Head of caudate nucleus (tissue), 42 donors: ENCODE results near the gene OTUB1.
"Not testable (repeated sequence)": the region's sequence is repeated elsewhere in the genome, so short reads cannot be mapped to it uniquely, and the experiment has no call there.

Experiments
- DNase-seq, 42 donors: peaks; one replicate each; pipeline versions ENCODE4 v3.0.0 to v3.0.0-alpha.2; 2020 to 2021; ENCODE audit warnings: mixed read lengths in 7 of 42
- intact Hi-C: fragments of 100-400 bp; cut with DNase I; formaldehyde crosslinking; loops from one replicate; pipeline ENCODE4 v1.15.0; 2022

The OTUB1 gene

GRCh38 chr11:64035081-64035524, 48.9 kb downstream of the OTUB1 start:
- DNase-seq = no peak

GRCh38 chr11:64035576-64035975, 49.3 kb downstream of the OTUB1 start, which contains the start of gene FLRT1:
TSS of gene FLRT1 (plus strand) at chr11:64035931. CDS start at chr11:64116268, 80,337 bp downstream.
- DNase-seq = peak in 28 of 42 donors; percentile 44 to 78 (median 61)
- intact Hi-C loops = no loop called here

More at GRCh38 chr11:64035081-64035524, 48.9 kb downstream of the OTUB1 start:
- intact Hi-C loops = no loop called here

GRCh38 chr11:64036087-64037026, 50.1 kb downstream of the OTUB1 start:
- intact Hi-C loops = no loop called here
- peak in 40 of 42 donors; percentile 19 to 86 (median 65) for DNase-seq

- intact Hi-C loops = no loop called here
- DNase-seq = peak in 37 of 42 donors; percentile 43 to 89 (median 71)
Measured at GRCh38 chr11:64037027-64037634, 50.9 kb downstream of the OTUB1 start.

- intact Hi-C loops = no loop called here
- DNase-seq = no peak
Measured at GRCh38 chr11:64038500-64038899, 52.3 kb downstream of the OTUB1 start.

GRCh38 chr11:64039012-64039665, 52.9 kb downstream of the OTUB1 start:
- no peak for DNase-seq
- intact Hi-C loops = no loop called here

- peak; percentile 52 to 92 (median 77) for DNase-seq
- intact Hi-C loops = loop anchor here (2.0 kb wide), 1 partner anchor 108 kb away; no protein-coding TSS in a partner anchor
Measured at GRCh38 chr11:64040684-64041322, 54.6 kb downstream of the OTUB1 start.

- no peak for DNase-seq
- intact Hi-C loops = loop anchor here (2.0 kb wide), 1 partner anchor 107 kb away; no protein-coding TSS in a partner anchor
Measured at GRCh38 chr11:64041846-64042245, 55.6 kb downstream of the OTUB1 start.

- intact Hi-C loops = no loop called here
- no peak for DNase-seq
Measured at GRCh38 chr11:64042301-64042700, 56.1 kb downstream of the OTUB1 start.

GRCh38 chr11:64043545-64043944, 57.3 kb downstream of the OTUB1 start:
- no peak for DNase-seq
- intact Hi-C loops = no loop called here

GRCh38 chr11:64044730-64045393, 58.6 kb downstream of the OTUB1 start:
- peak; percentile 33 to 90 (median 82) for DNase-seq
- intact Hi-C loops = no loop called here

GRCh38 chr11:64045700-64046099, 59.5 kb downstream of the OTUB1 start:
- no peak for DNase-seq
- intact Hi-C loops = loop anchor here (2.0 kb wide), 1 partner anchor 47 kb away; no protein-coding TSS in a partner anchor

GRCh38 chr11:64047373-64047772, 61.1 kb downstream of the OTUB1 start:
- not testable (repeated sequence) for DNase-seq
- intact Hi-C loops = loop anchor here (2.0 kb wide), 1 partner anchor 45 kb away; no protein-coding TSS in a partner anchor
